GM12874 (cell line): ENCODE data around the gene CHML.

ENCODE experiments used
- TF ChIP-seq, protein P1 (sequence below): IDR thresholded peaks from 2 replicates; pipeline ENCODE4 v1.5.1; 2011; ENCODE audit warnings: low read depth, mild to moderate bottlenecking, control low read depth, low read length, moderate library complexity; ENCODE audit not compliant: insufficient read depth

The CHML gene

DNA sequence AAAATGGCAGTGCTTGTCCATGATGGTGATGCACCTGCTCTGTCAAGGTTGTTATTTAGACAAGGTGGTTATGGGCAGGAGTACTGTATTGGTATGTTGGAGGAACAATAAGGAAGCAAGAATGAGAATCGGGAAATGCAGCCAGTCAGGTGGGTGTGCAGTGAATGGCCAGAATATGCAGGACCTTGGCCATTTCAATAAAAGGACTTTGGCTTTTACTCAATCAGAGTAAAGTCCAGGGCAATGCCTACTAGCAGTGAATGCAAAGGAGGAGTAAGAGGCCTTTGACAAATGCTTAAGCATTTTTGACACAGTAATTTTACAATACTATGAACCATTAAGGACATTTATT lies 2.4 kb upstream of the CHML start:
- TF ChIP-seq, protein P1, sequence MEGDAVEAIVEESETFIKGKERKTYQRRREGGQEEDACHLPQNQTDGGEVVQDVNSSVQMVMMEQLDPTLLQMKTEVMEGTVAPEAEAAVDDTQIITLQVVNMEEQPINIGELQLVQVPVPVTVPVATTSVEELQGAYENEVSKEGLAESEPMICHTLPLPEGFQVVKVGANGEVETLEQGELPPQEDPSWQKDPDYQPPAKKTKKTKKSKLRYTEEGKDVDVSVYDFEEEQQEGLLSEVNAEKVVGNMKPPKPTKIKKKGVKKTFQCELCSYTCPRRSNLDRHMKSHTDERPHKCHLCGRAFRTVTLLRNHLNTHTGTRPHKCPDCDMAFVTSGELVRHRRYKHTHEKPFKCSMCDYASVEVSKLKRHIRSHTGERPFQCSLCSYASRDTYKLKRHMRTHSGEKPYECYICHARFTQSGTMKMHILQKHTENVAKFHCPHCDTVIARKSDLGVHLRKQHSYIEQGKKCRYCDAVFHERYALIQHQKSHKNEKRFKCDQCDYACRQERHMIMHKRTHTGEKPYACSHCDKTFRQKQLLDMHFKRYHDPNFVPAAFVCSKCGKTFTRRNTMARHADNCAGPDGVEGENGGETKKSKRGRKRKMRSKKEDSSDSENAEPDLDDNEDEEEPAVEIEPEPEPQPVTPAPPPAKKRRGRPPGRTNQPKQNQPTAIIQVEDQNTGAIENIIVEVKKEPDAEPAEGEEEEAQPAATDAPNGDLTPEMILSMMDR: no peak

DNA sequence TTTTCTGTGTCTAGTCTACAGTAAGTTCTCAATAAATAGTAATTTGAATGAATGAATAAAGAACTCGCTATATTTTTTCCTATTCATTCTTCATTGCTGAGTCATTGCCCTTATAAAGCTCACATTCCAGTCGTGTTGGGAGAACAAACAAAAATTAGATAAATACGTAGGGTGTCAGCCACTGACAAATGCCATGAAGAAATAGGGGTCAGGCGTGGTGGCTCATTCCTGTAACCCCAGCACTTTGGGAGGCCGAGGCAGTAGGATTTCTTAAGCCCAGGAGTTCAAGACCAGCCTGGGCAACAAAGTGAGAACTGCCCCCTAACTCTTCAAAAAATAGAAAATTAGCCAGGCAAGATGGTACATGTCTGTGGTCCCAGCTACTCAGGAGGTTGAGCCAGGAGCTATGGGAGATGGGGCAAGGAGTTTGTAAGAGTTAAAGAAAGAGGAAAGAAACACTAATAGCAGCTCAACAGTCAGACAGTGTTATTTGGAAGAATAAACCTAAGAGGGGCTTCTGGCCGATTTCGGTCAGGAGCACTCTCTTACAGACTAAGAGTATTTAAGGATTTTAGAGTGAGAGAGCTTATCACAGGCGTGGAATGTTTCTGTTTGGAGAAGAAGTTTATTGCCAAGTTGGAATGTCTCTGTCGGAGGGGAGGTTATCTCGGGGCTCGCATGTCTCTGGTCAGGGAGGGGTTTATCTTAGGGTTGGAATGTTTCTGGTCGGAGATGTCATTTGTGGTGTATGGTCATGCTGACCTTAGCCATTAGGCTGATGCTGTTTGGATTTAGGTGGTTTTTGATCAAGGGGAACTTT lies 1.8 kb upstream of the CHML start:
- TF ChIP-seq, protein P1: no peak

DNA sequence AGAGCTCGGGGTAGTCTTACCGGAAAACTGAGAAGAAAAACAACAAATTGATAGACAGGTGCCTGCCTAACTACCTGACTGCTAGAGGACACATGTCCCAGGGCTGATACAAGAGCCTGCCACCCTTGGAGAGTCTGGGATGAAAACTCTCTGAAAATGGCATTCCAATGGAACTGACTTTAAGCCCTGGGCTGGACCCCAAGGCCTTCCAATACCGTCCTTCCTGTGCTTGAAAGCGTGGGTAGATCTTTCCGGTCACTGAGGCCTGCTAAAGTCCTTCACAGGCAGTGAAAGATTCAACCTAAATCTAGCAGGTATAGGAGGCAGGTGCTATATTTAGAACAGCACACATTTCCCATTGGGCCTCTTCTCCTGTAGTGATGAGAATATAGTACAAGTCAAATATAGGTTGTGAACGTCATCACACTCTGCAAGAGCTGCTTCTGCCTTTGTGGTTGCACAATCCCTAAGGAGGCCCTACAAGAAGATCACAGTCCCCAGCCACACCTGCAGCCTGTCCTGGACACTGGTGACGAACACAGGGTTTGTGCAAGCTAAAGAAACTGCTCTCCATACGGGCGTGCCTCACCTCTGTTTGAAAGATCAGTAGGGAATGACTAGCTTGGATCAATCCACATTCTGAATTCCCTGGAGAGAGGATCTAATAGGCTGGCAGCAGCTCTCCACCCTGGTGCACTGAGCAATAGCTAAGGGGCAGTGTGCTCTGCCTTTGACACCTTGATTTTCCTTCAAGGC lies 876 bp upstream of the CHML start:
- TF ChIP-seq, protein P1: no peak

- TF ChIP-seq, protein P1: no peak
Measured at GRCh38 chr1:241639623-241640148, 483 bp downstream of the CHML start.

DNA sequence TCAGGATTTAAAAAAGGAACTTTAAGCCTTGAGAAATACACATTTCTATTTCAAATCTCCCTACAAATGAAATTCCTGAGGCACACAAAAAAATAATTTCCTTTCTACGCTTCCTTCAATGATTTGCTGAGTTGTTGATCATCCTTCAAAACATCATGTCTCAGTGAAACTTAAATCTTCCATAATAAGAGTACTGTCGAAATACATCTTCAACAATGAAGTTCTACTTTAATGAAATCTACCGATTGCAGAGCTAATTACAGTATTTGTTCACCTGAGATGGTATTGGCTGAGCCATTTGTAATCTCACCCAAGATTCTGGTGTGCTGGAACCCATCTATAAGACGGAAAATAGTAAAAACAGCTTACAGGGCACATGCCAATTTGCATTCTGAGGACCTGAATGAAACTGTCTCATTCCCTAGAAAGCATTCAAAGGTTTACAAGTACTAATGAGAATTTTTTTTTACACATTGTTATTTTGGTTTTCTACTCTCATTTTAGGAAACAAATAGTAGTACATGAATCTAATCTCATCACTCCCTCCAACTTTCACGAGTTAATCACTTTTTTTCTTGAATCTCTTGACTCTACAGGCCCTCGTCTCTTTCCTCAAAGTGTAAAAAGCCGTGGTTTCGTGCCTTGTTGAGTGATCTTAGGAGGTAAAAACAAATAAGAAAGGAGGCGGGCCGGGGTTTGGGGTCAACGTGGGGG lies 1.1 kb downstream of the CHML start:
- TF ChIP-seq, protein P1: no peak

GRCh38 chr1:241638099-241638682 lies 2.0 kb downstream of the CHML start:
- TF ChIP-seq, protein P1: no peak

- TF ChIP-seq, protein P1: no peak
Measured at GRCh38 chr1:241637604-241638003, 2.6 kb downstream of the CHML start.
